ENCODE data around the gene OR52B2. TPM values are rescaled to one million over a fixed set of nuclear protein-coding genes. Genes with fewer than 3 reads are reported as not detected.

Gene OR52B2
- total and polyA plus RNA-seq, 9 of the 15 experiments (the other 6 are each of a cell fraction or from before 2014, with no cell fraction given) = not detected

DNA sequence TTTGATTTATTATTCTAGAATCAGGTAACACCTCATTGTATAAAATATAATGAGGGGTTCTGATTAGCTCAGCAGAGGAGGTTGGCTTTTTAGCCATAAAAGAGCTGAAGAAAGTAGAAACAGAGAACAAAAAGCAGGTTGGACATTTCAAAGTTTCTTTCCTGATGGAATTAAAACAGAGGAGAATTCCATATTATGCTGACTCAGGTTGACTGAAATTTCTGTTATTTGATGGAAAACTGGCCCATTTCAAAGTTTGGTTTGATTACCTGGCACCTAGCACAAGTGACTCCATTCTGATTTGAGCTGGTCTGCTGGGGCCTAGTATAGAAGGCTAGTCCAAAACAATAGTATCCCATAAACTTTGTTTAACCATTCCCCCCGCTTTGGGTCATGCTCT, 37.7 kb downstream of the OR52B2 start (continued):
- TF ChIP-seq, protein P1, sequence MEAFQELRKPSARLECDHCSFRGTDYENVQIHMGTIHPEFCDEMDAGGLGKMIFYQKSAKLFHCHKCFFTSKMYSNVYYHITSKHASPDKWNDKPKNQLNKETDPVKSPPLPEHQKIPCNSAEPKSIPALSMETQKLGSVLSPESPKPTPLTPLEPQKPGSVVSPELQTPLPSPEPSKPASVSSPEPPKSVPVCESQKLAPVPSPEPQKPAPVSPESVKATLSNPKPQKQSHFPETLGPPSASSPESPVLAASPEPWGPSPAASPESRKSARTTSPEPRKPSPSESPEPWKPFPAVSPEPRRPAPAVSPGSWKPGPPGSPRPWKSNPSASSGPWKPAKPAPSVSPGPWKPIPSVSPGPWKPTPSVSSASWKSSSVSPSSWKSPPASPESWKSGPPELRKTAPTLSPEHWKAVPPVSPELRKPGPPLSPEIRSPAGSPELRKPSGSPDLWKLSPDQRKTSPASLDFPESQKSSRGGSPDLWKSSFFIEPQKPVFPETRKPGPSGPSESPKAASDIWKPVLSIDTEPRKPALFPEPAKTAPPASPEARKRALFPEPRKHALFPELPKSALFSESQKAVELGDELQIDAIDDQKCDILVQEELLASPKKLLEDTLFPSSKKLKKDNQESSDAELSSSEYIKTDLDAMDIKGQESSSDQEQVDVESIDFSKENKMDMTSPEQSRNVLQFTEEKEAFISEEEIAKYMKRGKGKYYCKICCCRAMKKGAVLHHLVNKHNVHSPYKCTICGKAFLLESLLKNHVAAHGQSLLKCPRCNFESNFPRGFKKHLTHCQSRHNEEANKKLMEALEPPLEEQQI (IDR thresholded peaks at IDR 0.05) = no peak

DNA sequence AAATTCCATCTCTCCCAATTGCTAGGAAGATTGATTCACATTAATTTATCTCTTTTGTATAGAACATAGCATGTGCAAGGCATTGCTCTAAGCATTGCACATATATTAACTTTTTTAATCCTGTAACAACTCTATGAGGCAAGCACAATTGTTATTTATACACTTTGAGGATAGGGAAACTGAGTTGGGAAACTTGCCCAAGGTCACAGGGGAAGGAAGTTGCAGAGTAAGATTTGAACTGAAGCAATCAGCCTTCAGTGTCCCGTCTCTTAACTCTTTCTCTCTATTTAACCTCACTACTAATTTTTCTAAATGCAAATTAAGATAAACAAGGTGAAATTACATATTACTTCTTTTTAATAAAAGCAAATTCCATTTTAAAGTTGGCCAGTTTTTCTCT, 40.5 kb downstream of the OR52B2 start:
- DNase-seq (ENCODE audit: extremely low read depth in 1 of 4, low spot score in 3 of 4) (no peak), FAIRE-seq (no peak), ATAC-seq (no peak)
- H3K9ac ChIP-seq (ENCODE audit: insufficient read depth in 1 of 2, low read depth in 2 of 2, low read length in 2 of 2) = no peak overlapping the region
- in situ Hi-C loops (cut with MboI) = no loop called here
- no peaks in the 10 kb centered on the region for H3K9me1 ChIP-seq (ENCODE audit: control insufficient read depth, insufficient read depth, low read length)
- H4K20me1 ChIP-seq (replicated peaks; ENCODE audit: control insufficient read depth, insufficient read depth, low read length) = no peaks in the 10 kb centered on the region
- BruUV-seq (replicated peaks) = no TSS peak
- H3K9me3 ChIP-seq (replicated peaks; ENCODE audit: control insufficient read depth, insufficient read depth, low read depth, low read length) = no peaks in the 10 kb centered on the region
- intact Hi-C loops (cut with micrococcal nuclease) = no loop called here
- no peaks in the 10 kb centered on the region for H3K4me1 ChIP-seq (replicated peaks in 1 of 2; ENCODE audit: control insufficient read depth in 2 of 2, insufficient read depth in 2 of 2, low read length in 2 of 2)
- POLR2A ChIA-PET = no interaction called here
- no peak overlapping the region for H3K4me2 ChIP-seq (ENCODE audit: insufficient read depth, low read length)
- 0% methylated on average over 1 of the region's 1 CpG for WGBS (ENCODE audit: insufficient coverage, low coverage, missing lambda C conversion rate)
- peaks cover 5 to 10% of the 10 kb centered on the region in 2 experiments; a peak in 3 of 5 replicates for H3K27me3 ChIP-seq (ENCODE audit: control insufficient read depth in 2 of 2, insufficient read depth in 2 of 2, low read length in 2 of 2)
- no peaks in the 10 kb centered on the region for H3K36me3 ChIP-seq (ENCODE audit: control insufficient read depth, insufficient read depth, low read length)
- no peak overlapping the region for H3K27ac ChIP-seq (ENCODE audit: extremely low read depth, low read depth, low read length)
- CTCF ChIA-PET (ENCODE audit: low intra/inter-chr PET ratio) = no interaction called here
- H3K79me2 ChIP-seq (ENCODE audit: control insufficient read depth, insufficient read depth, low read length) = no peaks in the 10 kb centered on the region
- no peak overlapping the region for H3K4me3 ChIP-seq
- H2AFZ ChIP-seq (ENCODE audit: low read depth, low read length) = no peak overlapping the region
- TF ChIP-seq, protein P2, sequence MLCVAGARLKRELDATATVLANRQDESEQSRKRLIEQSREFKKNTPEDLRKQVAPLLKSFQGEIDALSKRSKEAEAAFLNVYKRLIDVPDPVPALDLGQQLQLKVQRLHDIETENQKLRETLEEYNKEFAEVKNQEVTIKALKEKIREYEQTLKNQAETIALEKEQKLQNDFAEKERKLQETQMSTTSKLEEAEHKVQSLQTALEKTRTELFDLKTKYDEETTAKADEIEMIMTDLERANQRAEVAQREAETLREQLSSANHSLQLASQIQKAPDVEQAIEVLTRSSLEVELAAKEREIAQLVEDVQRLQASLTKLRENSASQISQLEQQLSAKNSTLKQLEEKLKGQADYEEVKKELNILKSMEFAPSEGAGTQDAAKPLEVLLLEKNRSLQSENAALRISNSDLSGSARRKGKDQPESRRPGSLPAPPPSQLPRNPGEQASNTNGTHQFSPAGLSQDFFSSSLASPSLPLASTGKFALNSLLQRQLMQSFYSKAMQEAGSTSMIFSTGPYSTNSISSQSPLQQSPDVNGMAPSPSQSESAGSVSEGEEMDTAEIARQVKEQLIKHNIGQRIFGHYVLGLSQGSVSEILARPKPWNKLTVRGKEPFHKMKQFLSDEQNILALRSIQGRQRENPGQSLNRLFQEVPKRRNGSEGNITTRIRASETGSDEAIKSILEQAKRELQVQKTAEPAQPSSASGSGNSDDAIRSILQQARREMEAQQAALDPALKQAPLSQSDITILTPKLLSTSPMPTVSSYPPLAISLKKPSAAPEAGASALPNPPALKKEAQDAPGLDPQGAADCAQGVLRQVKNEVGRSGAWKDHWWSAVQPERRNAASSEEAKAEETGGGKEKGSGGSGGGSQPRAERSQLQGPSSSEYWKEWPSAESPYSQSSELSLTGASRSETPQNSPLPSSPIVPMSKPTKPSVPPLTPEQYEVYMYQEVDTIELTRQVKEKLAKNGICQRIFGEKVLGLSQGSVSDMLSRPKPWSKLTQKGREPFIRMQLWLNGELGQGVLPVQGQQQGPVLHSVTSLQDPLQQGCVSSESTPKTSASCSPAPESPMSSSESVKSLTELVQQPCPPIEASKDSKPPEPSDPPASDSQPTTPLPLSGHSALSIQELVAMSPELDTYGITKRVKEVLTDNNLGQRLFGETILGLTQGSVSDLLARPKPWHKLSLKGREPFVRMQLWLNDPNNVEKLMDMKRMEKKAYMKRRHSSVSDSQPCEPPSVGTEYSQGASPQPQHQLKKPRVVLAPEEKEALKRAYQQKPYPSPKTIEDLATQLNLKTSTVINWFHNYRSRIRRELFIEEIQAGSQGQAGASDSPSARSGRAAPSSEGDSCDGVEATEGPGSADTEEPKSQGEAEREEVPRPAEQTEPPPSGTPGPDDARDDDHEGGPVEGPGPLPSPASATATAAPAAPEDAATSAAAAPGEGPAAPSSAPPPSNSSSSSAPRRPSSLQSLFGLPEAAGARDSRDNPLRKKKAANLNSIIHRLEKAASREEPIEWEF (CRISPR knock-in tag; IDR thresholded peaks at IDR 0.05) = no peak
- no peak for TF ChIP-seq IFI16 (CRISPR knock-in tag; IDR thresholded peaks at IDR 0.05)
- TF ChIP-seq, protein P3, sequence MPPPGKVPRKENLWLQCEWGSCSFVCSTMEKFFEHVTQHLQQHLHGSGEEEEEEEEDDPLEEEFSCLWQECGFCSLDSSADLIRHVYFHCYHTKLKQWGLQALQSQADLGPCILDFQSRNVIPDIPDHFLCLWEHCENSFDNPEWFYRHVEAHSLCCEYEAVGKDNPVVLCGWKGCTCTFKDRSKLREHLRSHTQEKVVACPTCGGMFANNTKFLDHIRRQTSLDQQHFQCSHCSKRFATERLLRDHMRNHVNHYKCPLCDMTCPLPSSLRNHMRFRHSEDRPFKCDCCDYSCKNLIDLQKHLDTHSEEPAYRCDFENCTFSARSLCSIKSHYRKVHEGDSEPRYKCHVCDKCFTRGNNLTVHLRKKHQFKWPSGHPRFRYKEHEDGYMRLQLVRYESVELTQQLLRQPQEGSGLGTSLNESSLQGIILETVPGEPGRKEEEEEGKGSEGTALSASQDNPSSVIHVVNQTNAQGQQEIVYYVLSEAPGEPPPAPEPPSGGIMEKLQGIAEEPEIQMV (tag; conservative IDR thresholded peaks at IDR 0.05; ENCODE audit: low read depth) = no peak
- no peak for TF ChIP-seq ADNP (tag; IDR thresholded peaks at IDR 0.05)
- TF ChIP-seq NCOA1 (IDR thresholded peaks at IDR 0.05; ENCODE audit: low read depth) = no peak
- no peak for TF ChIP-seq PHF21A (IDR thresholded peaks at IDR 0.05; ENCODE audit: borderline replicate concordance, low read depth)
- TF ChIP-seq KLF10 (CRISPR knock-in tag; IDR thresholded peaks at IDR 0.05) = no peak
- no peak for TF ChIP-seq PTTG1 (tag; IDR thresholded peaks at IDR 0.05; ENCODE audit: low read depth)
- TF ChIP-seq CBX5 (IDR thresholded peaks at IDR 0.05; ENCODE audit: borderline replicate concordance, low read depth) = no peak
- TF ChIP-seq, protein P4, sequence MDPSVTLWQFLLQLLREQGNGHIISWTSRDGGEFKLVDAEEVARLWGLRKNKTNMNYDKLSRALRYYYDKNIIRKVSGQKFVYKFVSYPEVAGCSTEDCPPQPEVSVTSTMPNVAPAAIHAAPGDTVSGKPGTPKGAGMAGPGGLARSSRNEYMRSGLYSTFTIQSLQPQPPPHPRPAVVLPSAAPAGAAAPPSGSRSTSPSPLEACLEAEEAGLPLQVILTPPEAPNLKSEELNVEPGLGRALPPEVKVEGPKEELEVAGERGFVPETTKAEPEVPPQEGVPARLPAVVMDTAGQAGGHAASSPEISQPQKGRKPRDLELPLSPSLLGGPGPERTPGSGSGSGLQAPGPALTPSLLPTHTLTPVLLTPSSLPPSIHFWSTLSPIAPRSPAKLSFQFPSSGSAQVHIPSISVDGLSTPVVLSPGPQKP (CRISPR knock-in tag; IDR thresholded peaks at IDR 0.05) = no peak

Measured in K562 (cell line).